ENCODE results near the gene SNRNP200. TPM values are rescaled to one million over a fixed set of nuclear protein-coding genes. Genes with fewer than 3 reads are reported as not detected.
"Not testable (repeated sequence)": the region's sequence is repeated elsewhere in the genome, so short reads cannot be mapped to it uniquely, and the experiment has no call there.

The SNRNP200 gene
- total RNA-seq, 1 experiment from 2014 or later, result 28.8 TPM

GRCh38 chr2:96274355-96275056 lies 30.8 kb downstream of the SNRNP200 start:
- DNase-seq (ENCODE audit: low read depth), result no peak

GRCh38 chr2:96273763-96274162 lies 31.6 kb downstream of the SNRNP200 start:
- no peak for DNase-seq (ENCODE audit: low read depth)

GRCh38 chr2:96271995-96272394 lies 33.4 kb downstream of the SNRNP200 start:
- no peak for DNase-seq (ENCODE audit: low read depth)

- DNase-seq (ENCODE audit: low read depth), result peak; percentile 26
Observed at GRCh38 chr2:96267159-96267971, 38.0 kb downstream of the SNRNP200 start.

- DNase-seq (ENCODE audit: low read depth), result peak; percentile 95
Observed at GRCh38 chr2:96265840-96266679, 39.3 kb downstream of the SNRNP200 start, which contains the start of the genes CIAO1 and TMEM127. TSS of gene CIAO1 (plus strand) at chr2:96266225. CDS start at chr2:96266351, 126 bp downstream. TSS of gene TMEM127 (minus strand) at chr2:96265997. CDS start at chr2:96265381, 616 bp downstream.

- no peak for DNase-seq (ENCODE audit: low read depth)
Observed at GRCh38 chr2:96265349-96265839, 40.0 kb downstream of the SNRNP200 start.

GRCh38 chr2:96264656-96265348 lies 40.5 kb downstream of the SNRNP200 start:
- peak; percentile 20 for DNase-seq (ENCODE audit: low read depth)

GRCh38 chr2:96264086-96264485 lies 41.3 kb downstream of the SNRNP200 start:
- no peak for DNase-seq (ENCODE audit: low read depth)

- no peak for DNase-seq (ENCODE audit: low read depth)
Observed at GRCh38 chr2:96262306-96262705, 43.0 kb downstream of the SNRNP200 start.

GRCh38 chr2:96261328-96262003 lies 43.9 kb downstream of the SNRNP200 start:
- no peak for DNase-seq (ENCODE audit: low read depth)

- DNase-seq (ENCODE audit: low read depth), result peak; percentile 94
Observed at GRCh38 chr2:96260387-96261260, 44.7 kb downstream of the SNRNP200 start.

- DNase-seq (ENCODE audit: low read depth), result no peak
Observed at GRCh38 chr2:96259497-96259921, 45.8 kb downstream of the SNRNP200 start.

GRCh38 chr2:96258166-96259022 lies 47.0 kb downstream of the SNRNP200 start:
- DNase-seq (ENCODE audit: low read depth), result no peak

GRCh38 chr2:96257744-96258143 lies 47.6 kb downstream of the SNRNP200 start:
- not testable (repeated sequence) for DNase-seq (ENCODE audit: low read depth)

GRCh38 chr2:96256611-96257113 lies 48.7 kb downstream of the SNRNP200 start:
- DNase-seq (ENCODE audit: low read depth), result no peak

- DNase-seq (ENCODE audit: low read depth), result no peak
Observed at GRCh38 chr2:96254571-96254970, 50.8 kb downstream of the SNRNP200 start.

- no peak for DNase-seq (ENCODE audit: low read depth)
Observed at GRCh38 chr2:96253006-96253405, 52.3 kb downstream of the SNRNP200 start.

- no peak for DNase-seq (ENCODE audit: low read depth)
Observed at GRCh38 chr2:96252526-96252925, 52.8 kb downstream of the SNRNP200 start.

Data from HT1080 (cell line).